GM10248 (cell line): ENCODE measurements around the gene FAM53A.

Experiments
- CTCF ChIA-PET: fragments of 300-600 bp; sonication (Branson Sonifier 250); formaldehyde crosslinking; extraction: SDS; loops from one replicate; lab custom pipeline; 2021; ENCODE audit warnings: antibody characterized with exemption; lab: Yijun Ruan, JAX
- POLR2A ChIA-PET: fragments of 350-650 bp; sonication (Branson Sonifier 250); formaldehyde crosslinking; extraction: SDS; loops from one replicate; lab custom pipeline; 2020; ENCODE audit warnings: antibody characterized with exemption; lab: Yijun Ruan, JAX
- DNase-seq: peaks from one replicate; pipeline ENCODE4 v3.0.0; 2012; ENCODE audit errors: extremely low spot score
- CTCF ChIP-seq: IDR thresholded peaks from 2 replicates; pipeline ENCODE4 v1.5.1; 2012; ENCODE audit warnings: mild to moderate bottlenecking, low read depth; ENCODE audit errors: extremely low read depth, missing control alignments, control extremely low read depth

Gene FAM53A

DNA sequence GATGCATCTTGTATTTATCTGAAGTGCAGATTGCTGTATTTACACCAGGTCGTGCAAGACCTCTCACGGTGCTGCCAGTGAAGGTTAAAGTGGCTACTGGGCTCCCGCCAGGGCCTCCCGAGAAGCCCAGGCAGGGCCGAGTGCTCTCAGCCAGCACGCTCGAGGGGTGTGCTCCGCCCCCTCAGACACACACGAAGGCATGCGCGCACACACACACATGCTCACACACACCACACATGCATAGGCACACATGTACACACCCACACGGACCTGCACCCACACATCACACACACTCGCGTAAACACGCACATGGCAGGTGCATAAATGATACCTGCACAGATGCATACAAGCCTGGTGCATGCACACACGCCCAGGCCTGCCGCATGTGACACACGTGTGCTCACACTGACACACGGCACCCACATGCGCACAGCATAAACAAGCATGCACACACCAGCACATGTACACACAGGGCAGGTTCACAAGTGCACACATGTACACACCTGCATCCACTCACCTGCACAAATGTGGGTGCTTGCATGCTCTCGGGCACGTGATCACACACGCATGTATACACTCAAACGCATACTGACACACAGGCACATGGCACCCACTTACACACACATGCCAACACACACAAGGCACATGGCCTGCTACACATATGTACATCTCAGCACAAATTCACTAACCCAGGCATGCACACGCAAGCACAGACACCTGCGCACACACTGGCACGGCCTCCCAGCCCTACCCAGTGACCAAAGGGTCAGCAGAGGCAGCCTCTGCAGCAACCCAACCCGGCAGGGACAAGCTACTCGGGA is 71.6 kb downstream of the FAM53A start:
- TF ChIP-seq CTCF, result no peak
- DNase-seq, result no peak
- CTCF ChIA-PET, result interaction anchor here (1.5 kb wide), 1 partner anchor 36 kb away, joined by 3 read pairs; no protein-coding TSS in a partner anchor
- POLR2A ChIA-PET, result no interaction called here

- POLR2A ChIA-PET, result no interaction called here
- no peak for DNase-seq
- CTCF ChIA-PET, result no interaction called here
- no peak for TF ChIP-seq CTCF
These were observed 72.6 kb downstream of the FAM53A start for GRCh38 chr4:1611501-1611870.

DNA sequence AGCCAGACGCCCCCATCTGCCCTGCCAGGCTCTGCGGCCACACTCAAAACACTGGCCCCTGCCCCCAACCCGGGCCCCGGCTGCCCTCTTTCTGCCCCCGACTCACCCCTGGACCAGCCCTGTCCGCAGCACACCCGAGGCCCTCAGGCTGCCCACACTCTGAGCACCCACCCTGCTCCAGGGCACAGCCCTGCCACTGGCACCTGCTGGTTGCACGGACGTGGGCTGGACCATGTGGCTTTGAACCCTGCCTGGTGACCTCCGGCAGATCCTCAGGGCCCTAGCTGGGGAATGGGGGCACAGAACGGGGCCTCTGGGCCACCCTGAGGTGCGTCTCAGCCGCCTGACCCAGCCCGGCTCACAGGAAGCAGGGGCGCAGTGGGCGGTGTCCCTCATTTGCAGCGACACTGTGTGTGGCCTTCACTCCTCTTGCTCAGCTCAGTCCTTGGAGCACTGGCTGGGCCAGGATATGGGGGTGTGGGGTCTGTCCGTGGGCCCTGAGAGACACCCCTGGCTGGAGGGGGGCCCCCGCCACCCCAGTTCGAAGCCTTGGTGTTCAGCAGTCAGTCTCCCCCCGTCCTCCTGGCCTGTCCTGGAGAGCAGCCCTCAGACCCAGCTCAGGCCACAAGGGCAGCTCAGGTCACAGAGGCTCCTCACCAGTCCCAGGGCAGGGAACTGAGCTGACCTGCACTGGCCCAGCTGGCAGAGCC is 73.2 kb downstream of the FAM53A start:
- POLR2A ChIA-PET, result no interaction called here
- CTCF ChIA-PET, result no interaction called here
- TF ChIP-seq CTCF, result no peak
- no peak for DNase-seq

DNA sequence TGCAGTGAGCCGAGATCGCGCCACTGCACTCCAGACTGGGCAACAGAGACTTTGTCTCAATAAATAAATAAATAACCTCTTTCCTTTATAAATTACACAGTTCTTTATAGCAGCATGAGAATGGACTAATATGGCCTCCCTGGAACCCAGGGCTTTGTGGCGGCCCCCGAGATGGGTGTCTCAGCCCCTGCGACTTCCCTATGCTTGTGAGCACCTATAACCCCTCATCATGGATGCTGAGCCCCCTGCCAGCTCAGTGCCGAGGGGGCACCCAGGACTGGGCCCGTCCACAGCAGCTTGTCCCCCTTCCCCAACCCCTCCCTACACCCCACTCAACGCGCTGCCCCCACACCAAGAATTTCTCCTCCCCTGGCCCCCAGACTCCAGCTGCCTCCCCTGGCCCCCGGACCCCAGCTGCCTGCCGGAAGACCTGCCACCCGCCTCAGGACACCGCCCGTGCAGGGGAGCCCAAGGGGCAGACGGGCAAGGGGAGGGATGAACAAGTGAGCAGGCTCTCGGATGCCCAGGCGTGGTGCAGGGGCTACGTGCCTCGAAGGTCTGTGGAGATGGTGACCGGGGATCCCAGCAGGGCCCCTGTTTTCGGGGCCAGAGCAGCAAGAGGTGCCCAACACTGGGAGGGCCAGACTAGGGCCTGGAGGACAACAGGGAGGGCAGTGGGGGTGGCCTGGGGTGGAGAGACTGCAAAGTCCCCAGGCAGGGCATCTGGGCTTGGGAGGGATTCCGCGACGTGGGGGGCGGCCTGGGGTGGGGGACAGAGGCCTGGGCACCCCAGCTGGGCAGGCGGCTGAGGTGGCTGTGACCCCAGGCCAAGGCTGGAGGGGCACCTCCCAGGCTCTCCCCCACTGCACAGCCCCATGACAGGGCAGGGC is 74.0 kb downstream of the FAM53A start:
- CTCF ChIA-PET, result no interaction called here

DNA sequence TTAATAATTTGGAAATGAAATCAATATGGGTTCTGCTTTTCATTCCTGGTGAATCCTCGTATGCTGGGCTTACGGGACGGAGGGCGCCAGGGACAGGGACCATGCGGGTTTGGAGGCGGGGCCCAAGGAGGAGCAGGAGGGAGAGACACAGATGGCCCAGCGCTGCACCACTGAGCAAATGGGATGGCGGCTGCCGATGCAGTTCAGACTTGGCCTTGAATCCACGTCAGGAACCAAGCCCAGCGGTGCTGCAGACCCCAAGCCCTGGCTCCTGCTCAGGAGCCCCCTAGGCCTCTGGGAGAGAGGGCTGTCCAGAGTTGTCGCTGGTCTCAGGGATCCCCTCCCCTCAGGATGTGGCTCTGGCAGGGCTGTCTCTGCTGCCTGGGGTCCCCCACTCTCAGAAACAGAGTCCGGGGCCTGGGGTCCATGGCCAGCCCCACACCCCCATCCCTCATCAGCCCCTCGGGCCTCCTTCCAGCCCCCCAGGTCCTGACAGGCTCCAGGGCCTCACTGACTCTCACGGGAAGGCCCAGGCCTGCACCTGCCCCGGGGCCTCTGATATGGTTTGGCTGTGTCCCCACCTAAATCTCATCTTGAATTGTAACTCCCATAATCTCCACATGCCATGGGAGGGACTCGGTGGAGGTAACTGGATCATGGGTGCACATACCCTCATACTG is 75.2 kb downstream of the FAM53A start:
- ChIA-PET CTCF (no interaction called here), POLR2A (no interaction called here)
- no peak for TF ChIP-seq CTCF
- DNase-seq, result no peak

More for the DNA sequence above, 74.0 kb downstream of the FAM53A start:
- no peak for DNase-seq
- POLR2A ChIA-PET, result no interaction called here
- no peak for TF ChIP-seq CTCF
